ENCODE data around the gene PKNOX2. TPM values are rescaled to one million over a fixed set of nuclear protein-coding genes. Genes with fewer than 3 reads are reported as not detected.
A peak's percentile ranks its signal among the peaks of the same experiment; 100 is the strongest.

PKNOX2 gene
- total RNA-seq, 4 donors from 2014 or later, result 0.40 to 5.9 (median 1.1) TPM; not detected in 1

DNA sequence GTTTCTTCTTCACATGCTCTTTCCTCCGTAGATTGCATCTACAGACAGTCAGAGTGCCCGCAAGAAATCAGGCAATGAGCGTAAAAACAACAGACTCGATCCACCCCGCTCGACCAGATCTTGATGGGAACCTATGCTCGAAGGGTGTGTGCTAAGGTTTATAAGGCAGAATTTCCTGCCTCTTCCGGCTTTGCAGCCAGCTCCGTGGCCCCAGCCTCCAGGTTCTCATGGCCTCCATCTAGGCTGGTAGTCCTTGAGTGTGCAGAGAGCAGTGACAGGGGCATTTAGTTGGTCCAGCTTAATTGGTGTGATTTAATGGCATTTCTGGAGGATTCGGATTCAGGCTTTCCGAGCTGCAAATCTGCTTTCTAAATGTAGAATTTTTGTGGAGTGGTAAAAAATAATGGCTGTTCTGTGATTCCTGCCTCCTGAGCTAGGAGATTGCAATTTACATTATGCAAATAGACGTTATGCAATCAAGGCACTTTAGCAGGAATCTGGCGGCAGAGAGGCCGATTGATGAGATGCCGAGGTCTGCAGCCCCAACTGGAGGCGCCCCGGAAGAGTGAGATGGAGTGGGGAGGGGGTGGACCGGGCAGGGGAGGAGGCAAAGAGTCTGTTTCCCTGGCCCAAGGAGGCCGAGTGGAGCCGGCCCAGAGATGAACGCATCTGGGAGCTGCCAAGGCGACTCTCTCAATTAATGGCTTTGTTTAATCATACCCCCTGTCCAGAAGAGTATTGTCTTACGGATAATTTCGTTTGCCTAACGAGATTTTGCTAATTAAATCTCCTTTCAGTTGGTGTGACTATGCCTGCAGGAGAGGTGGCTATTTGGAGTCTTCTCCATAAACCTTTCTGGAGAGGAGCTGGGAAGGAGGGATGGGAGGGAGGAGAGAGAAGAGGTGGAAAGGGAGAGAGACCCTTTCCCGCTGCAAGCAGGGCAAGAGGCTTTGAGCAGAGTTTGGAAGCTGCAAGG is 75.3 kb downstream of the PKNOX2 start:
- H3K27ac ChIP-seq, result no peak overlapping the region
- intact Hi-C loops (cut with DNase I), result no loop called here
- H3K4me1 ChIP-seq, result no peaks in the 10 kb centered on the region
- H3K4me3 ChIP-seq, result no peak overlapping the region
- no peaks in the 10 kb centered on the region for H3K36me3 ChIP-seq
- DNase-seq, result no peak
- H3K27me3 ChIP-seq, result no peaks in the 10 kb centered on the region
- 72 to 75% methylated on average over 22 to 25 of the region's 26 CpGs for WGBS, 2 donors
- peaks cover 0 to 4% (median 0%) of the 10 kb centered on the region in 3 donors for H3K9me3 ChIP-seq
- no peak for TF ChIP-seq CTCF (IDR thresholded peaks at IDR 0.05)
- no peak for TF ChIP-seq POLR2A (IDR thresholded peaks at IDR 0.05)

GRCh38 chr11:125241104-125241503 is 76.6 kb downstream of the PKNOX2 start:
- no peak overlapping the region for H3K27ac ChIP-seq
- H3K36me3 ChIP-seq, result no peaks in the 10 kb centered on the region
- intact Hi-C loops (cut with DNase I), result no loop called here
- H3K9me3 ChIP-seq, result peaks cover 0 to 4% (median 0%) of the 10 kb centered on the region in 3 donors
- DNase-seq, result no peak
- TF ChIP-seq CTCF (IDR thresholded peaks at IDR 0.05), result no peak
- TF ChIP-seq POLR2A (IDR thresholded peaks at IDR 0.05), result no peak
- H3K4me3 ChIP-seq, result no peak overlapping the region
- WGBS, 2 donors, result 89 to 98% methylated on average over 5 of the region's 5 CpGs
- H3K4me1 ChIP-seq, result peaks cover 0 to 5% (median 0%) of the 10 kb centered on the region in 3 donors
- H3K27me3 ChIP-seq, result no peaks in the 10 kb centered on the region

- H3K4me1 ChIP-seq, result peaks cover 0 to 5% (median 0%) of the 10 kb centered on the region in 3 donors
- no peaks in the 10 kb centered on the region for H3K27me3 ChIP-seq
- DNase-seq, result no peak
- intact Hi-C loops (cut with DNase I), result no loop called here
- H3K9me3 ChIP-seq, result no peaks in the 10 kb centered on the region
- WGBS, 2 donors, result 78 to 85% methylated on average over 5 to 6 of the region's 11 CpGs
- no peak overlapping the region for H3K27ac ChIP-seq
- no peaks in the 10 kb centered on the region for H3K36me3 ChIP-seq
- TF ChIP-seq CTCF (IDR thresholded peaks at IDR 0.05) (no peak), POLR2A (IDR thresholded peaks at IDR 0.05) (no peak)
- H3K4me3 ChIP-seq, result no peak overlapping the region
Measured at GRCh38 chr11:125242141-125242775, 77.7 kb downstream of the PKNOX2 start.

DNA sequence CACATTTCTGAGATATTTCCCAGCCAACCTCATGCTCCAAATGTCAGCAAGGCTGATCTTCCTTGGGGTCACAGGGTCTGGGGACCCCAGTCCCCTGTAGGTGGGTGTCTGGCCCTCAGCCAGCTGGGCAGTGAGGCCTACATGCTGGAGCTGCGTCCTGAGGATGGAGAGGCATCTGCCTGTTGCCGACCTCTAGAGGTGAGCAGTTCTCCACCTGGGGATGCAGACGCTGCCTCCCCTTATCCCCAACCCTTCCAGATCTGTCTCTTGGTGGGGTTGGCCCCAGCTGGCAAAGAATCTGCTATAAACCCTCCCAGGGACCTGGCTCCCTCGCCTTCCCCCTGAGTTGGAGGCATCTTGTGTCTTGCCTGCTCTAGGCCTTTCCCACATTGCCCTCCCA is 79.6 kb downstream of the PKNOX2 start:
- Histone ChIP-seq H3K4me1 (peaks cover 0 to 5% (median 0%) of the 10 kb centered on the region in 3 donors), H3K9me3 (no peaks in the 10 kb centered on the region), H3K27me3 (no peaks in the 10 kb centered on the region), H3K4me3 (no peak overlapping the region), H3K27ac (no peak overlapping the region), H3K36me3 (no peaks in the 10 kb centered on the region)
- 61 to 100% methylated on average over 1 to 2 of the region's 4 CpGs for WGBS, 2 donors
- TF ChIP-seq POLR2A (IDR thresholded peaks at IDR 0.05), result no peak
- TF ChIP-seq CTCF (IDR thresholded peaks at IDR 0.05), result no peak
- intact Hi-C loops (cut with DNase I), result no loop called here
- no peak for DNase-seq

- no peaks in the 10 kb centered on the region for H3K9me3 ChIP-seq
- no peak overlapping the region for H3K4me3 ChIP-seq
- WGBS, 2 donors, result 70 to 74% methylated on average over 3 to 4 of the region's 4 CpGs
- no peaks in the 10 kb centered on the region for H3K27me3 ChIP-seq
- no peaks in the 10 kb centered on the region for H3K36me3 ChIP-seq
- TF ChIP-seq POLR2A (IDR thresholded peaks at IDR 0.05), result no peak
- TF ChIP-seq CTCF (IDR thresholded peaks at IDR 0.05), result no peak
- H3K27ac ChIP-seq, result peak overlapping the region in 1 of 4 donors; percentile 6
- H3K4me1 ChIP-seq, result peaks cover 0 to 5% (median 0%) of the 10 kb centered on the region in 3 donors
- no peak for DNase-seq
- intact Hi-C loops (cut with DNase I), result no loop called here
Measured at GRCh38 chr11:125245299-125245698, 80.7 kb downstream of the PKNOX2 start.

Data from esophagus squamous epithelium (tissue), 5 donors.